ENCODE measurements around the gene ARHGAP33. TPM values are rescaled to one million over a fixed set of nuclear protein-coding genes. Genes with fewer than 3 reads are reported as not detected.

Gene ARHGAP33
- total and polyA plus RNA-seq, 2 donors (not counting 1 experiment from before 2014, with no cell fraction given) = 0.58 to 2.3 TPM

GRCh38 chr19:35740423-35741202 is 34.8 kb upstream of the ARHGAP33 start:
- H3K4me1 ChIP-seq (ENCODE audit: control insufficient read depth, extremely low read depth, insufficient read depth, low read length) = peaks cover 12% of the 10 kb centered on the region
- peak; percentile 94 to 95 for DNase-seq (ENCODE audit: low read depth in 2 of 2)
- peak overlapping the region; percentile 95 for H3K4me2 ChIP-seq (ENCODE audit: extremely low read depth, insufficient read depth, low read length)
- H3K79me2 ChIP-seq (ENCODE audit: control insufficient read depth, insufficient read depth, low read length) = no peaks in the 10 kb centered on the region
- H3K9ac ChIP-seq (ENCODE audit: insufficient read depth, low read length) = peak overlapping the region; percentile 55
- peak overlapping the region; percentile 84 for H2AFZ ChIP-seq (ENCODE audit: low read length)
- no peaks in the 10 kb centered on the region for H3K27me3 ChIP-seq (ENCODE audit: control insufficient read depth, insufficient read depth, low read length)
- no peaks in the 10 kb centered on the region for H3K9me3 ChIP-seq (ENCODE audit: control insufficient read depth, insufficient read depth, low read depth, low read length)
- H3K4me3 ChIP-seq (replicated peaks in 1 of 4; ENCODE audit: control extremely low read depth in 1 of 4, insufficient read depth in 1 of 4, low read depth in 3 of 4, low read length in 4 of 4) = peak overlapping the region; percentile 56 to 64 (median 60)
- H4K20me1 ChIP-seq (ENCODE audit: control insufficient read depth, extremely low read depth, insufficient read depth, low read length) = no peaks in the 10 kb centered on the region
- H3K36me3 ChIP-seq (ENCODE audit: control insufficient read depth, insufficient read depth, low read length) = peaks cover 16% of the 10 kb centered on the region
- TF ChIP-seq EZH2 (IDR thresholded peaks at IDR 0.05; ENCODE audit: low read length, missing control alignments) = no peak
- TF ChIP-seq CTCF (conservative IDR thresholded peaks at IDR 0.05 in 1 of 2, IDR thresholded peaks at IDR 0.05 in 1 of 2; ENCODE audit: low read depth in 1 of 2, low read length in 2 of 2) = no peak
- peak overlapping the region; percentile 79 for H3K27ac ChIP-seq (ENCODE audit: insufficient read depth, low read length)

- H3K9ac ChIP-seq (ENCODE audit: insufficient read depth, low read length) = peak overlapping the region; percentile 48
- H3K4me2 ChIP-seq (ENCODE audit: extremely low read depth, insufficient read depth, low read length) = peak overlapping the region; percentile 95
- no peaks in the 10 kb centered on the region for H3K9me3 ChIP-seq (ENCODE audit: control insufficient read depth, insufficient read depth, low read depth, low read length)
- DNase-seq (ENCODE audit: low read depth in 2 of 2) = no peak
- peak overlapping the region; percentile 50 for H2AFZ ChIP-seq (ENCODE audit: low read length)
- peaks cover 5% of the 10 kb centered on the region for H3K79me2 ChIP-seq (ENCODE audit: control insufficient read depth, insufficient read depth, low read length)
- peaks cover 12% of the 10 kb centered on the region for H3K4me1 ChIP-seq (ENCODE audit: control insufficient read depth, extremely low read depth, insufficient read depth, low read length)
- H3K27ac ChIP-seq (ENCODE audit: insufficient read depth, low read length) = peak overlapping the region; percentile 59
- no peaks in the 10 kb centered on the region for H3K27me3 ChIP-seq (ENCODE audit: control insufficient read depth, insufficient read depth, low read length)
- peaks cover 16% of the 10 kb centered on the region for H3K36me3 ChIP-seq (ENCODE audit: control insufficient read depth, insufficient read depth, low read length)
- H4K20me1 ChIP-seq (ENCODE audit: control insufficient read depth, extremely low read depth, insufficient read depth, low read length) = no peaks in the 10 kb centered on the region
- H3K4me3 ChIP-seq (replicated peaks in 1 of 4; ENCODE audit: control extremely low read depth in 1 of 4, insufficient read depth in 1 of 4, low read depth in 3 of 4, low read length in 4 of 4) = peak overlapping the region; percentile 43 to 64 (median 60)
- TF ChIP-seq CTCF (conservative IDR thresholded peaks at IDR 0.05 in 1 of 2, IDR thresholded peaks at IDR 0.05 in 1 of 2; ENCODE audit: low read depth in 1 of 2, low read length in 2 of 2) (no peak), EZH2 (IDR thresholded peaks at IDR 0.05; ENCODE audit: low read length, missing control alignments) (no peak)
These were observed 34.2 kb upstream of the ARHGAP33 start for GRCh38 chr19:35741203-35741515.

- no peaks in the 10 kb centered on the region for H3K9me3 ChIP-seq (ENCODE audit: control insufficient read depth, insufficient read depth, low read depth, low read length)
- H2AFZ ChIP-seq (ENCODE audit: low read length) = no peak within 1 kb of the TSS
- peaks cover 9% of the 10 kb centered on the region for H3K79me2 ChIP-seq (ENCODE audit: control insufficient read depth, insufficient read depth, low read length)
- peak within 1 kb of the TSS in 1 of 4 experiments; percentile 64 for H3K4me3 ChIP-seq (replicated peaks in 1 of 4; ENCODE audit: control extremely low read depth in 1 of 4, insufficient read depth in 1 of 4, low read depth in 3 of 4, low read length in 4 of 4)
- no peak within 1 kb of the TSS for H3K4me2 ChIP-seq (ENCODE audit: extremely low read depth, insufficient read depth, low read length)
- peak within 1 kb of the TSS; percentile 59 for H3K27ac ChIP-seq (ENCODE audit: insufficient read depth, low read length)
- H3K9ac ChIP-seq (ENCODE audit: insufficient read depth, low read length) = no peak within 1 kb of the TSS
- DNase-seq (ENCODE audit: low read depth in 2 of 2) = no peak
- no peaks in the 10 kb centered on the region for H3K27me3 ChIP-seq (ENCODE audit: control insufficient read depth, insufficient read depth, low read length)
- H3K36me3 ChIP-seq (ENCODE audit: control insufficient read depth, insufficient read depth, low read length) = peaks cover 9% of the 10 kb centered on the region
- TF ChIP-seq EZH2 (IDR thresholded peaks at IDR 0.05; ENCODE audit: low read length, missing control alignments) (no peak), CTCF (conservative IDR thresholded peaks at IDR 0.05 in 1 of 2, IDR thresholded peaks at IDR 0.05 in 1 of 2; ENCODE audit: low read depth in 1 of 2, low read length in 2 of 2) (no peak)
- H3K4me1 ChIP-seq (ENCODE audit: control insufficient read depth, extremely low read depth, insufficient read depth, low read length) = peaks cover 12% of the 10 kb centered on the region
- H4K20me1 ChIP-seq (ENCODE audit: control insufficient read depth, extremely low read depth, insufficient read depth, low read length) = no peaks in the 10 kb centered on the region
These were observed 33.1 kb upstream of the ARHGAP33 start, which contains the start of gene IGFLR1 for GRCh38 chr19:35742121-35742724. IGFLR1 (minus strand) TSS chr19:35742452; CDS start chr19:35741180, 1,272 bp downstream.
